HG03025 (cell line): ENCODE results near the gene TCF4.

Source experiments
- ATAC-seq: cut with Tn5 transposase; IDR thresholded peaks from one replicate; pipeline ENCODE4 v1.9.1; 2021; ENCODE audit warnings: mild to moderate bottlenecking, moderate library complexity; ENCODE audit not compliant: unreplicated experiment, low FRiP score

The TCF4 gene

GRCh38 chr18:55275039-55275901, 312.7 kb downstream of the TCF4 start:
- ATAC-seq: no peak

DNA sequence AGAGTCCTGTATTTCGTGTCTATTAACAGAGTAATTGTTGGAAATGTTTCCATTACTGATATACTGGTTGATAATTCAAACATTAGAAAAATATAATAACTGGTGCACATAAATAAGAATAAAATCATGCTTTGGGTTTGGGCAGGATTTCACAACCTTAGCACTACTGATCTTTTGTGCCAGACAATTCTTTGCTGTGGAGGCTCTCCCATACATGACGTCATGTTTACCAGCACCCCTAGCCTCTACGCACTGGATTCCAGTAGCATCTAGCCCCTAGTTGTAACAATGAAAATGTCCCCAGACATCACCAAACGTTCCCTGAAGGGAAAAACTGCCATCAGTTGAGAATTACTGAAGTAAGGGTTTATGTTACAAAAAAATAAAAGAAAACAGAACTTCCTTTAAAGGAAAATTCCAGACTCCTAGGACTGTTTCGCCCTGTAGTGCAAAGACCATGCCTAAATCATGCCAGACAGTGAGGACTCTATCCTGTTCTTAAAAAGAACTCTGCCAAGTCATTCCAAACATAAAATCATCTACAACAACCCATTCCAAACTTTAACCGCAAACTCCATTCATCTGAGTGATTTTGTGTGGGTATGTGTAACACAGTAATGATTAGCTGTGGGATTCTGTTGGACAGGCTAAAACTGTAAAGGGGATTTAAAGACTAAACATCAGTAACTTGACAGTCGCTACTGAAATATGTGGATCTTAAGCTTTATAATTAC, 315.3 kb downstream of the TCF4 start:
- ATAC-seq: no peak

DNA sequence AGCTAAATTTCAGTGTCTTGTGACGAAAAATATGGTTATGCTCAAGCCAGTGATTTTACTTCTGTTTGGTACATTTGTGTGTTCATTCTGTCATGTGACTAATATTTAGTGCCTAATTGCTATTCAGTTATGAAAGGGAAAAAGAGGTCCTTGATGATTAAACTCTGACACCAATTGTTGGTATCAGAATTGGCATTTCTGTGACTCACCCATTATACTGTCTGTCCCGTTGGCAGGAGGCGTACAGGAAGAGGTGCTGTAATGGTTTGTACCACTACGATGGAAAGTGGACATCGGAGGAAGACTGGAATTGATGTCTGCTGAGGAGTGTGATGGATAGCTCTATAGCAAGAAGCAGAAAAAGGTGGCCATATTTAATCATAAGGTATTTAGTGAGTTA, 318.4 kb downstream of the TCF4 start:
- no peak for ATAC-seq

GRCh38 chr18:55268628-55269275, 319.2 kb downstream of the TCF4 start:
- peak; percentile 51 for ATAC-seq

- peak; percentile 61 for ATAC-seq
These were observed 319.8 kb downstream of the TCF4 start for GRCh38 chr18:55268151-55268601.

- no peak for ATAC-seq
These were observed 321.0 kb downstream of the TCF4 start for GRCh38 chr18:55266981-55267380.

DNA sequence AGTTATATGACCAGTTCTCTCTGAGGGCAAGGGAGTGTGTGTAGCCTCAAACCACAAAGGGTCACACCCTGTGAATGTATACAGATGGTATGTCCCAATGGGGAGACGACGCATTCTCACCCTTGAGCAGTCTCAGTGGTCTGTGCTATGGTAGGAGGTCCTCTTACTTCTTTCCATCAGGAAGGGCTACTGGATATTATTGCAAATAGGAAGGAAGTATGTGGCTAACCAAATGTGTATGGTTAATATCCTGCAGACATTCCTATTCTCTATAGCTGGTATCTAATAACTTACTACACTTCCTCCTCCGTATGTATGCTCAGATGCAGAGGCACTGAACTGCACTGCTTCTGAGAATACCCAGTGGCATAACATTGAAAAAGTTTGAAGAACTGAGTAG, 322.0 kb downstream of the TCF4 start:
- ATAC-seq: no peak

- ATAC-seq: no peak
These were observed 322.8 kb downstream of the TCF4 start for GRCh38 chr18:55265130-55265675.

- ATAC-seq: no peak
These were observed 323.9 kb downstream of the TCF4 start for GRCh38 chr18:55264108-55264507.

- no peak for ATAC-seq
These were observed 325.9 kb downstream of the TCF4 start for GRCh38 chr18:55262021-55262560.

- ATAC-seq: no peak
These were observed 326.7 kb downstream of the TCF4 start for GRCh38 chr18:55261253-55261652.

GRCh38 chr18:55258088-55258487, 329.9 kb downstream of the TCF4 start:
- no peak for ATAC-seq

DNA sequence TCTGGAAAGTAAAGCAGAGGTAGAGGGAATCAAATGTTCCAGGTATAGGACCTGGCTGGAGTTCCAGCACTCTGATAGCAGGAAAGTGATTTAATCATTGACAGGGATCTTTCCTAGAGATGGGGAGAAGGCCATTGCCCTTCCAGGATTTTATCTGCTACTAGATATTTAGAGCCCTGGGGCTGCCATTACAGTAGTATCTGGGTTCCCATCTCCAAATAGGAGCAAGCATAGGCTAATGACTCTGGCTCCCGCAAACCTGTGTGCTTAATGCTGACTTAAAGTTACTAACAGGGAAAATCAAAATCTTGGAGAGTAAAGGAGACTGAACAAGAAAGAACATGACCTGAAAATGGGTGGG, 331.1 kb downstream of the TCF4 start:
- no peak for ATAC-seq

- no peak for ATAC-seq
These were observed 331.6 kb downstream of the TCF4 start for GRCh38 chr18:55256226-55256928.

DNA sequence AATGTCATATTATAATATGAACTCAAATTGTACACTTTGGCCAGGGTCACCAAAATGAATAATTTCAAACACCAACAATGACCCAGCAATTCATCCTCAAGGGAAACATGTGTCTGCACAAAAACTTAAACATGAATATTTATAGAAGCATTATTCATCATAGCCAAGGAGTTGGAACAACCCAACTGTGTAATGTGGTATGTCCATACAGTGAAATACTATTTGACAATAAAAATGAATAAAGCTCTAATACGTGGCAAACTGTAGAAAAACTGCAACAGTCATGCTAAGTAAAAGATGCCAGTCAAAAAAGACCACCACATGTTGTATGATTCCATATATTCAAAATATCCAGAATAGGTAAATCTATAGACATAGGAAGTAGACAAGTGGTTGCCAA, 334.2 kb downstream of the TCF4 start:
- ATAC-seq: no peak

GRCh38 chr18:55252901-55253300, 335.1 kb downstream of the TCF4 start:
- no peak for ATAC-seq

DNA sequence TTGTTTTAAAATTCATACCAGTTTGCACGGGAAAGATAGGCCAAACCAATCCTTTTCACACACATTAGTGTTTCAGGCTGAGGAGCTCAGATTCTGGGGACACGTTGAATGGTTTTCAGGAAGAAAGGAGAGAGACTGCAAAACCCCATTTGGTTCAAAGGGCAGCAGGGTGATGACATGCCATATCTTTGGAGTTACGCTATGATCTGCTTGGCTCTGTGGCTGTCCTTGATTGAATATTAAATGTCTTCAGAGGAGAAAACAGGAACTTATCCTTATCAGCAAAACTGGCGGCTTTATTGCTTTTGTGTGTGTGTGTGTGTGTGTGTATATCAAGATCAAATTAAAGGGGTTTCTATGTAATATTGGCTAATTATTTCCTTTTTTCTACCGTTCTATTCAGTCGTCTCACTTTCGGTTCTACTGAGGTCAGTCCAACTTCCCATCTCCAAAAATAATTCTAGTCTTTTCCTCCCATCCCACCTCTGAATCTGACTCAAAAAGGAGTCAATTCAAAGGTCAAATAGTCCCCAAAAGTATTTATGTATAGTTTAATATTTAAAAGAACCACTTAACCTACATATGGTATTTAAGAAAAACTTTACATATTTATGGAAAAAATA, 335.8 kb downstream of the TCF4 start:
- no peak for ATAC-seq

DNA sequence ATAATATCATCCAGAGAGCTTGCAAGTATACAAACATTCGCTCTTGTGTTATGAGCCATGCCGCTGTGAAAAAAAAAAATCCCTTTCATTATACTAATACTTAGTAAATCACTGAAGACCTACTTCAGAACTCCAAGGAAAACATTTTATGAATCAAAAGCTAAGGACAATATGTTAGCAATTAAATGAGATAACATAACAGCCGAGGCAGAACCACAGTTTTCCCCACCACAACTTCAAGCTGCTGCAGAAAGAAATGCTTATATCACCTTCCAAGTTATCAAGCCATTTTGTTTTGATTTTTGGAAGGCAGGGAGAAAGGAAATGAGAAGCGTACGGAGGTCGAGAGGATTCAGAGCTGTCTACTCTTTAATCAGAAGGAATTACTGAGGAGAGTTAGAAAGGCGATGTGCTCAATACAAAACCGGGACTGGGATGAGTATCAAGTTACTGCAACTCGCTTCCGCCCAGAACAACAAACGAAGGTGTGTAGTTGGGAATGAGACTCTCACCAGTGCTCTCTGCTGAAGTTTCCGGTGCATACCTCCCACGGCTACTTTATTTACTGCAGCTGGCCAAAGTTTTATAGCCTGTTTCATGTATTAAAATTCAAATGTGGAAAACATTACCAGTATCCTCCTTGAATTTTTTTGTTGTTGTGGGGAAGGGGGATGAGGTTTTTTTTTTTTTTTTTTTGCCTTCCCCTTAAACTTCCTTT, 336.6 kb downstream of the TCF4 start:
- no peak for ATAC-seq

- ATAC-seq: no peak
These were observed 337.2 kb downstream of the TCF4 start for GRCh38 chr18:55250768-55251173.
